Gastroesophageal sphincter (tissue), 4 donors: ENCODE data around the gene MINDY4B. TPM values are rescaled to one million over a fixed set of nuclear protein-coding genes. Genes with fewer than 3 reads are reported as not detected.

Source experiments
- ATAC-seq: fragments of 150-250 bp; one replicate; pipeline ENCODE4 v1.9.1; 2016; ENCODE audit warnings: mild to moderate bottlenecking, moderate library complexity
- H3K27ac ChIP-seq, 4 donors: fragments of 200-600 bp; sonication (generic) in 3 of 4; 1 replicate in 3 of 4; 2 replicates in 1 of 4; pipeline ENCODE4 v1.5.1; 2016 to 2019
- H3K27me3 ChIP-seq: fragments of 200-600 bp; sonication (generic); one replicate; pipeline ENCODE4 v1.5.1; 2019
- H3K36me3 ChIP-seq, 2 donors: fragments of 200-600 bp; sonication (generic); one replicate each; pipeline ENCODE4 v1.5.1; 2019; ENCODE audit warnings: control low read depth in 1 of 2
- H3K4me1 ChIP-seq, 3 donors: fragments of 200-600 bp; sonication (generic); 1 replicate in 2 of 3; 2 replicates in 1 of 3; pipeline ENCODE4 v1.5.1; 2016 to 2019; ENCODE audit warnings: control low read depth in 2 of 3
- H3K4me3 ChIP-seq, 2 donors: fragments of 200-600 bp; sonication (generic); one replicate each; pipeline ENCODE4 v1.5.1; 2019; ENCODE audit warnings: mild to moderate bottlenecking in 1 of 2, moderate library complexity in 1 of 2
- H3K9me3 ChIP-seq, 3 donors: fragments of 200-600 bp; sonication (generic); one replicate each; pipeline ENCODE4 v1.5.1; 2017 to 2019; ENCODE audit warnings: control low read depth in 2 of 3
- EP300 ChIP-seq: sonication (generic); formaldehyde crosslinking; IDR thresholded peaks from one replicate; pipeline ENCODE4 v1.6.1; 2017; ENCODE audit warnings: antibody characterized with exemption, mild to moderate bottlenecking
- POLR2A ChIP-seq, 2 donors: fragments of 450-650 bp; IDR thresholded peaks; one replicate each; pipeline ENCODE4 v1.6.1; 2017; ENCODE audit warnings: antibody characterized with exemption in 2 of 2, mild to moderate bottlenecking in 2 of 2, moderate library complexity in 1 of 2
- POLR2AphosphoS5 ChIP-seq: sonication (generic); formaldehyde crosslinking; IDR thresholded peaks from one replicate; pipeline ENCODE4 v1.6.1; 2017; ENCODE audit warnings: antibody characterized with exemption
- WGBS, 2 donors: methylation state at CpG; one replicate each; pipeline ENCODE4 v1.1.5; 2018; ENCODE audit warnings: low coverage in 1 of 2; 5-methylcytosine and 5-hydroxymethylcytosine counted together
- total RNA-seq, 4 donors: library from RNA; depleted of rRNA; stranded (reverse); fragments of >200 nt; gene quantifications; one replicate each; pipeline ENCODE4 v1.1.0, GENCODE V29; 2016
- TF ChIP-seq, protein P1 (sequence below), 4 experiments: fragments of 200-600 bp in 2 of 4; fragments of 450-650 bp in 2 of 4; sonication (generic) in 1 of 4; IDR thresholded peaks; one replicate each; pipeline ENCODE4 v1.5.1; 2017 to 2019; ENCODE audit warnings: antibody characterized with exemption in 4 of 4, mild to moderate bottlenecking in 2 of 4, moderate library complexity in 2 of 4

MINDY4B gene
- total RNA-seq, 4 donors from 2014 or later, result not detected

DNA sequence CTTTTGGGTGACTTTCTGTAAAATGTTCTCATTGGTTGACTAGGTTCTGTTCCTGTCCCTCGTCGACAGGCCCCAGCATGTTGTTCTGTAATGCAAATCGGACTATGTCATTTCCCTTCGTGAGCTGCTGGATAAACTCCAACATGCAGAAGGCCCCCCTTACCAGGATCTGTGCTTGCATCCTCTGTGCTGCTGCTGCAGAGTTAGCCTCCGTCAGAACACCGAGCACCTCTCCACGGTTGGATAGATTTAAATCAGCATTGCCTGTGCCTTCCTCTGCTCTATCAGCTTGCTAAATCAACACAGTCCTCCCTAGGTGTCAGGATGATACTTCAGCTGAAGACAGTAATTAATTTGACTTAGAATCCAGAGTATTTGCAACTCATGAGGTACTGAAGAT lies 12.7 kb upstream of the MINDY4B start:
- no peaks in the 10 kb centered on the region for H3K27me3 ChIP-seq
- no peaks in the 10 kb centered on the region for H3K36me3 ChIP-seq
- TF ChIP-seq EP300 (no peak), POLR2AphosphoS5 (no peak), POLR2A (IDR thresholded peaks at IDR 0.05) (no peak)
- TF ChIP-seq, protein P1, sequence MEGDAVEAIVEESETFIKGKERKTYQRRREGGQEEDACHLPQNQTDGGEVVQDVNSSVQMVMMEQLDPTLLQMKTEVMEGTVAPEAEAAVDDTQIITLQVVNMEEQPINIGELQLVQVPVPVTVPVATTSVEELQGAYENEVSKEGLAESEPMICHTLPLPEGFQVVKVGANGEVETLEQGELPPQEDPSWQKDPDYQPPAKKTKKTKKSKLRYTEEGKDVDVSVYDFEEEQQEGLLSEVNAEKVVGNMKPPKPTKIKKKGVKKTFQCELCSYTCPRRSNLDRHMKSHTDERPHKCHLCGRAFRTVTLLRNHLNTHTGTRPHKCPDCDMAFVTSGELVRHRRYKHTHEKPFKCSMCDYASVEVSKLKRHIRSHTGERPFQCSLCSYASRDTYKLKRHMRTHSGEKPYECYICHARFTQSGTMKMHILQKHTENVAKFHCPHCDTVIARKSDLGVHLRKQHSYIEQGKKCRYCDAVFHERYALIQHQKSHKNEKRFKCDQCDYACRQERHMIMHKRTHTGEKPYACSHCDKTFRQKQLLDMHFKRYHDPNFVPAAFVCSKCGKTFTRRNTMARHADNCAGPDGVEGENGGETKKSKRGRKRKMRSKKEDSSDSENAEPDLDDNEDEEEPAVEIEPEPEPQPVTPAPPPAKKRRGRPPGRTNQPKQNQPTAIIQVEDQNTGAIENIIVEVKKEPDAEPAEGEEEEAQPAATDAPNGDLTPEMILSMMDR (IDR thresholded peaks at IDR 0.05), result no peak
- H3K4me3 ChIP-seq, result no peak overlapping the region
- no peak for ATAC-seq
- peaks cover 0 to 4% (median 0%) of the 10 kb centered on the region in 3 donors for H3K4me1 ChIP-seq
- no peak overlapping the region for H3K27ac ChIP-seq
- H3K9me3 ChIP-seq, result no peaks in the 10 kb centered on the region
- 29 to 43% methylated on average over 3 to 6 of the region's 7 CpGs for WGBS, 2 donors

DNA sequence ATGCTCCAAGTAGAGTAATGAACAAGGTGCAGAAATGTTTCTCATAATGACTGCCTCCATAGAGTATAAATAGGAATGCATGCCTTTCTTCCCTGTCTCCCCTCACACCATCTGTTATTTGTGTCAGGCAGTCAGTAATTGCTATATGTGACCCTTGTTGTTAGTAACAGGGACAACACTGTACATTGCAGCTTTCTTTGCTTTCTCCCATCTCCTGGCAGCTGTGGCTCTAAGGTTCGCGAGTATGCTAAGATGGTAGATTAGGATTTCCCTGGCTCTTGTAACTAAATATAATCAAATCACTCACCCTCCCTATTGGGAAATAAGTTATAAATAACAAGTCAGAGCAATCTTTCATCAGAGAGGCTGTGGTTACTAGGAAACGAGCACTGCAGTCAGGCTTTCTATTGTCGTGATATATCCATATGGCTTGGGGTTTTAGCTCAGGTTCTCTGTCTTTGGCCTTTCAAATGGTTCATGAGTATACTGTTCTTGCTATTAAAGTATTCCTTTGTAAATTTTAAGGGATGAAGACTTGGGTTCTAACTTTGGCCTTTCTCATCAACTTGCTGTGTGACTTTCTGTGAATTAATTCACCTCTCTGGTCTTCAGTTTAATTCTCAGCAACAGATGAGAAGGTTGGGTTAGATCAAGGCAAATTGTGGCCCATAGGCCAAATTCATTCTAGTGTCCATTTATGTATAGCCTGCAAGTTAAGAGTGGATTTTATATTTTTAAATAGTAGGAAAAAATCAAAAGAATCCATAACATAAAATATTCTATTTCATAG lies 8.1 kb upstream of the MINDY4B start:
- ATAC-seq, result no peak
- Histone ChIP-seq H3K9me3 (no peaks in the 10 kb centered on the region), H3K27ac (no peak overlapping the region), H3K4me1 (peaks cover 0 to 5% (median 0%) of the 10 kb centered on the region in 3 donors), H3K36me3 (no peaks in the 10 kb centered on the region), H3K4me3 (no peak overlapping the region), H3K27me3 (no peaks in the 10 kb centered on the region)
- TF ChIP-seq EP300 (no peak), POLR2A (IDR thresholded peaks at IDR 0.05) (no peak), POLR2AphosphoS5 (no peak)
- WGBS, 2 donors, result 11 to 28% methylated on average over 4 of the region's 4 CpGs

DNA sequence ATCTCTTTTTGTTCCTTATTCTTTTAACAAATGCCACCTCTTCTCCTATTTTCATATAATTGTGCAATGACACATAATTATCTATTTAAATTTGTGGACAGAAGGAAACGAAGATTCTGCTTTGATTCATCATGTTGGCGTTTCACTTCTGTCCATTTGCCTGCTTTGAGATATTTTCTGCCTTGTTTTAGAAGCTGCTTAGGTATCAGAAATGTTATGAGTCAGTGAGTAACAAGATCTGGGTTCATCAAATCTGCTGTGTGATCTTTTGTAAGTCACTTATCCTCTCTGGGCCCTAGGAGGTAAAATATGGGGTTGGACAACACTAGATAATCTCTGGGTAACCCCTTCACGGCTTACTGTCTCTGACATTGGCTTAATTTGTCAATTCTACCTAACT lies 7.3 kb upstream of the MINDY4B start:
- H3K4me3 ChIP-seq, result no peak overlapping the region
- peaks cover 0 to 5% (median 0%) of the 10 kb centered on the region in 3 donors for H3K4me1 ChIP-seq
- TF ChIP-seq POLR2AphosphoS5, result no peak
- TF ChIP-seq, protein P1 (IDR thresholded peaks at IDR 0.05), result no peak
- no peak for TF ChIP-seq EP300
- TF ChIP-seq POLR2A (IDR thresholded peaks at IDR 0.05), result no peak
- ATAC-seq, result no peak
- no peak overlapping the region for H3K27ac ChIP-seq
- H3K27me3 ChIP-seq, result no peaks in the 10 kb centered on the region
- no peaks in the 10 kb centered on the region for H3K36me3 ChIP-seq
- 61 to 71% methylated on average over 3 of the region's 3 CpGs for WGBS, 2 donors
- H3K9me3 ChIP-seq, result no peaks in the 10 kb centered on the region

DNA sequence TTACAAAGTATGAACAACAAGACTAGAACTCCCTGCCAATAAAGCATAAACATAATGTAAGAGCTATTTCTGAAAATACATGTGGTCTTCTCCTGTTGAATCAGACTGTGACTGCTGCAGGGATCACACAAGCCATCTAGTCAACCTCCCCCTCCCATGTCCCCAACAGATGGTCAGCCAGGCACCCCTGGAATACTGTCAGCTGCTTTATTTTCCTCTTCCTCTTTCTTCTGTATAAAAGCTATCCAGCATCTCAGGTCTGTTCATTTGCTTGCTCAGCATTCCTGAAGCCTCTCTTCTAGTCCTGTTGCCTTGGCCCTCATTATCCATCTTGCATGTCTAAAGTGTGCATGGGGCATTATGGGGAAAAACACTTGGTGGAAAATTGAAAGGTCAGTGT lies 6.5 kb upstream of the MINDY4B start:
- Histone ChIP-seq H3K27me3 (no peaks in the 10 kb centered on the region), H3K4me1 (peaks cover 0 to 5% (median 0%) of the 10 kb centered on the region in 3 donors), H3K9me3 (no peaks in the 10 kb centered on the region), H3K4me3 (no peak overlapping the region), H3K27ac (no peak overlapping the region), H3K36me3 (no peaks in the 10 kb centered on the region)
- no peak for ATAC-seq
- TF ChIP-seq EP300 (no peak), POLR2A (IDR thresholded peaks at IDR 0.05) (no peak), POLR2AphosphoS5 (no peak)
- TF ChIP-seq, protein P1 (IDR thresholded peaks at IDR 0.05), result no peak

DNA sequence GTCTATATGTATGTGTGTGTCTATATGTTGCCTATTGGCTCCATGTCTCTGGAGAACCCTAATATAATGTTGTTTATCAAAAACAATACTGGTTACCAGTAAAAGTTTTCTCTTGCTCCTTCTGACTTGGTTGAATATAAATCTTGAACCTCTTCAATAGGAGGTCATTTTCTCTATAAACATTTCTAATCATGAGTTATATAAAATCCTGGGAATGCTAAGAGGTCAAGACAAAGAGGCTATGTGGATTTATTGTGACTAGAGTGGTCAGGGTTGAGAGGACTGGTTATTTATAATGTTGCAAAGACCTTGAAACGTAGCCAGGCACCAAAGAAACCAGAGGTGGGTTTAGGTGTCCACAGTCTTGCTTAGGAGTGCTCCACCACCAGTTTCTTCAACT lies 1.2 kb upstream of the MINDY4B start:
- no peak overlapping the region for H3K27ac ChIP-seq
- H3K4me1 ChIP-seq, result no peaks in the 10 kb centered on the region
- WGBS, 2 donors, result 40 to 73% methylated on average over 1 of the region's 1 CpG
- ATAC-seq, result no peak
- H3K27me3 ChIP-seq, result no peaks in the 10 kb centered on the region
- TF ChIP-seq EP300, result no peak
- TF ChIP-seq, protein P1 (IDR thresholded peaks at IDR 0.05), result no peak
- no peak for TF ChIP-seq POLR2A (IDR thresholded peaks at IDR 0.05)
- no peak for TF ChIP-seq POLR2AphosphoS5
- H3K4me3 ChIP-seq, result no peak overlapping the region
- no peaks in the 10 kb centered on the region for H3K36me3 ChIP-seq
- H3K9me3 ChIP-seq, result no peaks in the 10 kb centered on the region
